GM12878 (cell line): ENCODE data around the gene RAE1. TPM values are rescaled to one million over a fixed set of nuclear protein-coding genes. Genes with fewer than 3 reads are reported as not detected.
"Not testable (repeated sequence)": the region's sequence is repeated elsewhere in the genome, so short reads cannot be mapped to it uniquely, and the experiment has no call there.

Experiments used
- ATAC-seq: fragments of 200-7000 bp; cut with Tn5 transposase; 3 replicates; pipeline ENCODE4 v1.9.1; 2020; ENCODE audit warnings: mild to moderate bottlenecking, moderate library complexity
- BruUV-seq: library from RNA; stranded (reverse); fragments of 400-500 nt; replicated peaks from 2 replicates; lab custom pipeline; 2021; lab: Mats Ljungman, UMichigan
- CTCF ChIA-PET: fragments of 300-600 bp; sonication (Branson Sonifier 250); formaldehyde crosslinking; extraction: SDS; loops from one replicate; lab custom pipeline; 2021; ENCODE audit warnings: inconsistent platforms; lab: Yijun Ruan, JAX
- POLR2A ChIA-PET: fragments of 350-600 bp; formaldehyde crosslinking; extraction: SDS; loops from one replicate; lab custom pipeline; 2021; ENCODE audit warnings: inconsistent platforms; lab: Charles Lee
- RAD21 ChIA-PET: fragments of 300-600 bp; sonication (Branson Sonifier 250); formaldehyde crosslinking; loops from one replicate; lab custom pipeline; 2023; ENCODE audit warnings: antibody characterized with exemption; ENCODE audit not compliant: unreplicated experiment; lab: Charles Lee
- SMC1A ChIA-PET: fragments of 300-600 bp; sonication (Branson Sonifier 250); formaldehyde crosslinking; loops from one replicate; lab custom pipeline; 2023; ENCODE audit not compliant: unreplicated experiment, uncharacterized antibody; lab: Charles Lee
- DNase-seq: peaks from one replicate; pipeline ENCODE4 v3.0.0-alpha.2; 2011; ENCODE audit warnings: low read depth, low spot score
- FAIRE-seq: peaks from 3 replicates; lab custom pipeline; 2011; peaks lifted over from hg19 to GRCh38; lab: Jason Lieb, UNC
- H2AFZ ChIP-seq: 2 replicates; pipeline ENCODE4 v1.6.0; 2011; ENCODE audit warnings: low read depth, low read length, control low read depth; ENCODE audit not compliant: control insufficient read depth
- H3K27ac ChIP-seq: 2 replicates; pipeline ENCODE4 v1.5.1; 2011; ENCODE audit warnings: control low read depth; ENCODE audit not compliant: control insufficient read depth, insufficient read depth
- H3K27me3 ChIP-seq, 2 experiments: replicated peaks in 1 of 2; 2 replicates each; pipeline versions ENCODE4 v1.6.0 to v1.6.1; 2011; ENCODE audit warnings: low read length in 1 of 2; ENCODE audit not compliant: control insufficient read depth in 2 of 2, insufficient read depth in 2 of 2
- H3K36me3 ChIP-seq, 2 experiments: 2 replicates each; pipeline ENCODE4 v1.5.1; 2011; ENCODE audit warnings: low read length in 1 of 2; ENCODE audit not compliant: control insufficient read depth in 2 of 2, insufficient read depth in 2 of 2
- H3K4me1 ChIP-seq: 2 replicates; pipeline ENCODE4 v1.6.1; 2011; ENCODE audit warnings: mild to moderate bottlenecking, low read length, moderate library complexity, mixed read lengths; ENCODE audit not compliant: control insufficient read depth, insufficient read depth
- H3K4me2 ChIP-seq: 2 replicates; pipeline ENCODE4 v1.6.0; 2011; ENCODE audit warnings: control low read depth; ENCODE audit not compliant: control insufficient read depth, insufficient read depth
- H3K4me3 ChIP-seq: fragments of 200-600 bp; sonication (generic); 2 replicates; pipeline ENCODE4 v1.5.1; 2016
- H3K79me2 ChIP-seq: 2 replicates; pipeline ENCODE4 v1.6.0; 2011; ENCODE audit warnings: low read length; ENCODE audit not compliant: control insufficient read depth, insufficient read depth
- H3K9ac ChIP-seq: 2 replicates; pipeline ENCODE4 v1.8.0; 2011; ENCODE audit warnings: low read length, control low read depth, mixed read lengths; ENCODE audit not compliant: control insufficient read depth, insufficient read depth
- H3K9me3 ChIP-seq: replicated peaks from 3 replicates; pipeline ENCODE4 v1.5.1; 2011; ENCODE audit warnings: mild to moderate bottlenecking, low read length; ENCODE audit not compliant: control insufficient read depth, insufficient read depth
- H4K20me1 ChIP-seq: 2 replicates; pipeline ENCODE4 v1.6.0; 2011; ENCODE audit not compliant: control insufficient read depth, insufficient read depth
- ATF7 ChIP-seq: fragments of 450-650 bp; IDR thresholded peaks from 2 replicates; pipeline ENCODE4 v1.6.1; 2016; ENCODE audit warnings: low read depth, mild to moderate bottlenecking
- BHLHE40 ChIP-seq, 2 experiments: fragments of 450-650 bp in 1 of 2; IDR thresholded peaks; 2 replicates each; pipeline ENCODE4 v1.6.1; 2011 to 2017; ENCODE audit warnings: low read depth in 2 of 2, borderline replicate concordance in 1 of 2, improper control_type of control experiment in 1 of 2, low read length in 1 of 2, mild to moderate bottlenecking in 1 of 2
- EP300 ChIP-seq, 2 experiments: fragments of 150-350 bp in 1 of 2; IDR thresholded peaks; 2 replicates each; pipeline ENCODE4 v1.6.1; 2011 to 2012; ENCODE audit warnings: low read depth in 2 of 2, low read length in 2 of 2, borderline replicate concordance in 1 of 2, improper control_type of control experiment in 1 of 2, inconsistent platforms in 1 of 2; ENCODE audit not compliant: control insufficient read depth in 1 of 2
- ESRRA ChIP-seq: IDR thresholded peaks from 2 replicates; pipeline ENCODE4 v1.6.1; 2012; ENCODE audit warnings: mild to moderate bottlenecking, low read length, improper control_type of control experiment
- FOS ChIP-seq: IDR thresholded peaks from 3 replicates; pipeline ENCODE4 v1.6.1; 2011; ENCODE audit warnings: borderline replicate concordance; ENCODE audit not compliant: insufficient read length; ENCODE audit errors: extremely low read depth
- GABPA ChIP-seq: IDR thresholded peaks from 2 replicates; pipeline ENCODE4 v1.6.1; 2014; ENCODE audit warnings: antibody characterized with exemption, low read depth, mild to moderate bottlenecking, inconsistent platforms
- HDAC6 ChIP-seq: fragments of 200-600 bp; sonication (generic); IDR thresholded peaks from one replicate; pipeline ENCODE4 v1.8.0; 2017; ENCODE audit warnings: antibody characterized with exemption; ENCODE audit not compliant: unreplicated experiment
- IKZF1 ChIP-seq: fragments of 450-650 bp; conservative IDR thresholded peaks from 2 replicates; pipeline ENCODE4 v1.6.1; 2017; ENCODE audit warnings: antibody characterized with exemption, mild to moderate bottlenecking
- JUNB ChIP-seq: IDR thresholded peaks from 2 replicates; pipeline ENCODE4 v1.6.1; 2016; ENCODE audit warnings: antibody characterized with exemption, mild to moderate bottlenecking
- MTA3 ChIP-seq: IDR thresholded peaks from 2 replicates; pipeline ENCODE4 v1.6.1; 2012; ENCODE audit warnings: low read length, inconsistent platforms, borderline replicate concordance
- PAX8 ChIP-seq: fragments of 450-650 bp; IDR thresholded peaks from 2 replicates; pipeline ENCODE4 v1.6.1; 2017; ENCODE audit warnings: mild to moderate bottlenecking, moderate library complexity
- RELA ChIP-seq: fragments of 450-650 bp; IDR thresholded peaks from 2 replicates; pipeline ENCODE4 v1.8.0; 2014; ENCODE audit warnings: borderline replicate concordance; ENCODE audit not compliant: partially characterized antibody
- YY1 ChIP-seq: IDR thresholded peaks from 2 replicates; pipeline ENCODE4 v1.6.1; 2011; ENCODE audit warnings: low read depth, mild to moderate bottlenecking, low read length
- ZNF217 ChIP-seq: fragments of 450-650 bp; IDR thresholded peaks from 2 replicates; pipeline ENCODE4 v1.6.1; 2017; ENCODE audit warnings: antibody characterized with exemption, mild to moderate bottlenecking
- ZNF274 ChIP-seq: IDR thresholded peaks from one replicate; pipeline ENCODE4 v1.8.0; 2011; ENCODE audit not compliant: insufficient read length, insufficient read depth
- ZSCAN29 ChIP-seq: fragments of 450-650 bp; IDR thresholded peaks from 2 replicates; pipeline ENCODE4 v1.6.1; 2017; ENCODE audit warnings: mild to moderate bottlenecking, moderate library complexity
- WGBS: methylation state at CpG from one replicate; pipeline ENCODE4 v1.1.6; 2016; ENCODE audit warnings: low lambda C conversion rate; ENCODE audit not compliant: insufficient replicate concordance, insufficient coverage; ENCODE audit errors: missing lambda C conversion rate; 5-methylcytosine and 5-hydroxymethylcytosine counted together
- in situ Hi-C: fragments of 300-500 bp; cut with MboI; formaldehyde crosslinking; loops from 9 replicates; pipeline ENCODE4 v1.14.3; 2018; ENCODE audit warnings: mixed read lengths
- intact Hi-C: fragments of 100-400 bp; cut with micrococcal nuclease; formaldehyde crosslinking; loops from one replicate; pipeline ENCODE4 v1.14.2; 2022; ENCODE audit not compliant: unreplicated experiment
- polyA plus RNA-seq, 11 experiments: library from polyadenylated mRNA; depleted of rRNA in 4 of 11; unstranded in 6 of 11; stranded (reverse) in 5 of 11; fragments of >200 nt; fragmentation: Nextera tagmentation in 4 of 11; fragmentation: Illumina TruSeq in 1 of 11; extraction: Ambion mirVana in 4 of 11; extraction: Trizol in 1 of 11; gene quantifications; 1 replicate in 1 of 11; 2 replicates in 10 of 11; pipeline versions ENCODE4 v1.2.1 to v1.2.3, GENCODE V29; 2011 to 2016; ENCODE audit warnings: inconsistent platforms in 2 of 11, missing spikeins in 2 of 11, low read depth in 1 of 11
- total RNA-seq, 4 experiments: library from RNA; depleted of rRNA in 3 of 4; stranded (reverse); fragments of >200 nt in 3 of 4; fragmentation: Illumina TruSeq in 1 of 4; extraction: Trizol in 1 of 4; gene quantifications; 2 replicates each; pipeline versions ENCODE4 v1.2.1 to v1.2.3, GENCODE V29; 2013 to 2021

The RAE1 gene
- total and polyA plus RNA-seq, 10 of the 15 experiments (the other 5 are each of a cell fraction or from before 2014, with no cell fraction given) = 28.7 to 107 (median 49.3) TPM

DNA sequence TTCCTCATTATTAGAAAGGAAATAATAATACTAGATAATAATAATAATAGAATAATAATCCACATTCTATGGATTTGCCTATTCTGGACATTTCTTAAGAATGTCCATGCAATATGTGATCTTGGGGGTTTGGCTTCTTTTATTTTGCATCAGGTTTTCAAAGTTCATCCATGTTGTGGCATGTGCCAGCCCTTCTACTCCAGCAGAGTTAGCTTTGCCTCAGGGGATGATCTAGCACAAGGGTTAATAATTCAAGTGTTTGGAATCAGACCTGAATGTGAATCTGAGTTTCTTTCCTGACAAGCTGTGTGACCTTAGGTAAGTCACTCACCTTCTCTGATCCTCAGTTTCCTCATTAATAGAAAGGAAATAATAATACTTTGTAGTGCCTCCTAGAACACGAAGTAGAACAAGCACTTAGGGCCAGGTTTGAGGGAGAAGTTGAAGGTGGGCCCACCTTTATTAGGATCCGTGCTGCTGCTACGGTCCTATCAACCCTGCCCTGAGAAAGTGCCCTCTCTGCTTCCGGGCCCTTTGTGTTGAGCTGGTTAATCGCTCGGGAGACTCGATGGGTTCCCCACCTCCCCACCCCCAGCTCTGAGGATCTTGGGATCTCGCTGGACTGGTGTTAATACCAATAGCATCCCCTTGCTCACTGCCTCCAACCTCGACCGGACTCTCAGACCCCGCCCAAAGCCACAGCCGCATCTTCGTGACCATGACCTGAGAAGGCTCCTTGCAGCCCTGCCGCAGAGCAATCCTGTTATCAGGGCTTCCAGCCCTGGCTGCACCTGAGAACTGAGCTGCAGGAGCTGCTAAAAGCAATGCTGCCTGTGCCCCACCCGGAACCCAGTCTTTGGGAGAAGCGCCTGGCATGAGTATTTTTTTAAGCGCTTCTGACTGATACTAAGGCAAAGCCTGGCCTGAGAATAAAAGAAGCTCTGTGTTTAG, 67.0 kb downstream of the RAE1 start:
- no peak for FAIRE-seq
- TF ChIP-seq ESRRA = no peak
- no peak for TF ChIP-seq HDAC6
- TF ChIP-seq ZNF274 = no peak
- no peak for TF ChIP-seq JUNB
- TF ChIP-seq PAX8 = no peak
- TF ChIP-seq GABPA = no peak
- no peak for TF ChIP-seq YY1
- no peak for TF ChIP-seq FOS
- TF ChIP-seq ATF7 = no peak
- no peak for TF ChIP-seq ZSCAN29
- no peak for TF ChIP-seq EP300 (IDR thresholded peaks at IDR 0.05; ENCODE audit: borderline replicate concordance in 1 of 2, control insufficient read depth in 1 of 2, low read depth in 2 of 2, low read length in 2 of 2)
- TF ChIP-seq RELA = no peak
- TF ChIP-seq ZNF217 = no peak
- no peak for TF ChIP-seq BHLHE40 (IDR thresholded peaks at IDR 0.05; ENCODE audit: borderline replicate concordance in 1 of 2, low read depth in 2 of 2, low read length in 1 of 2)
- no peak for TF ChIP-seq IKZF1
- no peak for TF ChIP-seq MTA3
- DNase-seq = no peak
- intact Hi-C loops (no loop called here), in situ Hi-C loops (no loop called here)
- Histone ChIP-seq H3K9ac (no peak overlapping the region), H2AFZ (no peak overlapping the region), H3K4me2 (no peak overlapping the region), H3K9me3 (no peaks in the 10 kb centered on the region), H3K4me1 (no peaks in the 10 kb centered on the region), H3K36me3 (no peaks in the 10 kb centered on the region), H3K79me2 (no peaks in the 10 kb centered on the region), H3K27me3 (no peaks in the 10 kb centered on the region; a peak in 1 of 4 replicates), H3K27ac (no peak overlapping the region), H4K20me1 (no peaks in the 10 kb centered on the region), H3K4me3 (no peak overlapping the region)
- ChIA-PET POLR2A (no interaction called here), CTCF (interaction anchor here (1.0 to 1.5 kb wide), 4 partner anchors 13 to 52 kb away, joined by 3 to 6 read pairs (median 4); no protein-coding TSS in a partner anchor), RAD21 (interaction anchor here (0.6 to 0.7 kb wide), 2 partner anchors 10 to 15 kb away, joined by 3 read pairs; no protein-coding TSS in a partner anchor), SMC1A (interaction anchor here (0.8 kb wide), 1 partner anchor 11 kb away, joined by 3 read pairs; no protein-coding TSS in a partner anchor)
- no TSS peak for BruUV-seq
- 64% methylated on average over 17 of the region's 17 CpGs for WGBS
- ATAC-seq = no peak

DNA sequence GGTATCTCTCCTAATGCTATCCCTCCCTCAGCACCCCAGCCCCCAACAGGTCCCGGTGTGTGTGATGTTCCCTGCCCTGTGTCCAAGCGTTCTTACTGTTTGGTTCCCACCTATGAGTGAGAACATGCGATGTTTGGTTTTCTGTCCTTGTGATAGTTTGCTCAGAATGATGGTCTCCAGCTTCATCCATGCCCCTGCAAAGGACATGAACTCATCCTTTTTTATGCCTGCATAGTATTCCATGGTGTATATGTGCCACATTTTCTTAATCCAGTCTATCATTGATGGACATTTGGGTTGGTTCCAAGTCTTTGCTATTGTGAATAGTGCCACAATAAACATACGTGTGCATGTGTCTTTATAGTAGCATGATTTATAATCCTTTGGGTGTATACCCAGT, 68.4 kb downstream of the RAE1 start:
- CTCF ChIA-PET = interaction anchor here (1.1 to 1.5 kb wide), 3 partner anchors 12 to 50 kb away, joined by 4 to 6 read pairs (median 4); no protein-coding TSS in a partner anchor
- ATAC-seq, H3K9me3 ChIP-seq, RAD21 ChIA-PET, DNase-seq, in situ Hi-C loops, H3K27ac ChIP-seq, H3K9ac ChIP-seq, H3K27me3 ChIP-seq, H4K20me1 ChIP-seq, H3K36me3 ChIP-seq, H3K79me2 ChIP-seq, intact Hi-C loops, H3K4me3 ChIP-seq, H3K4me1 ChIP-seq, H2AFZ ChIP-seq, H3K4me2 ChIP-seq, FAIRE-seq, BruUV-seq: not testable (repeated sequence)
- POLR2A ChIA-PET = interaction anchor here (0.9 kb wide), 1 partner anchor 14 kb away, joined by 3 read pairs; no protein-coding TSS in a partner anchor
- 81% methylated on average over 3 of the region's 4 CpGs for WGBS
- SMC1A ChIA-PET = interaction anchor here (1.1 kb wide), 1 partner anchor 14 kb away, joined by 3 read pairs; no protein-coding TSS in a partner anchor
